Vagina (tissue), 2 donors: ENCODE data around the gene CPT1A.

ENCODE experiments used
- CTCF ChIP-seq, 3 experiments: fragments of 450-650 bp in 2 of 3; fragments of 200-600 bp in 1 of 3; sonication (generic) in 1 of 3; IDR thresholded peaks; one replicate each; pipeline ENCODE4 v1.5.1; 2017 to 2019; ENCODE audit warnings: antibody characterized with exemption in 3 of 3, mild to moderate bottlenecking in 2 of 3, moderate library complexity in 2 of 3
- POLR2AphosphoS5 ChIP-seq, 2 donors: sonication (generic); formaldehyde crosslinking; IDR thresholded peaks; one replicate each; pipeline ENCODE4 v1.9.0; 2017; ENCODE audit warnings: antibody characterized with exemption in 2 of 2, mild to moderate bottlenecking in 2 of 2, low read depth in 1 of 2; ENCODE audit not compliant: insufficient read depth in 1 of 2

- TF ChIP-seq POLR2AphosphoS5 (IDR thresholded peaks at IDR 0.05; ENCODE audit: insufficient read depth in 1 of 2, low read depth in 1 of 2) (no peak), CTCF (IDR thresholded peaks at IDR 0.05) (no peak)
Measured at GRCh38 chr11:68828957-68829356, 12.8 kb downstream of the CPT1A start.
